ENCODE measurements around the gene ZNF888.
"Not testable (repeated sequence)": the region's sequence is repeated elsewhere in the genome, so short reads cannot be mapped to it uniquely, and the experiment has no call there.

ZNF888 gene

DNA sequence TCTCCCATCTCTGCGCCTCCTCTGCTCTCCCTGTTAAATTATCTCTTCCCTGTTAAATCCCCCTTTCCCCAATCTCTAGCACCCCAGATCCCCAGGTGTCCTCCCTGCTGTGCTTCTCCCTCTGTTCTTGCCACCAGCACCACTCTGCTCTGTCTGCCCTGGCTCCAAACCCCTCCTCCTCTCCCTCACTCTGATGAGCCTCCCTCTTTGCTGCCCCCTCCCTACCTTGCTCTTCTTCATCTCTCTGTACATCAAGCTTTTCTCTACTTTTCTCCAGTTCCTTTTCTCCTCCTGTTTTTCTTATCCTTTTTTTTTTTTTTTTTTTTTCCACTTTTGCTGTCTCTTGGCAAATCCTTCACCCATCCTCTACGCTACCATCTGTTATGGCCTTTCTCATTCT is 18.3 kb upstream of the ZNF888 start:
- not testable (repeated sequence) for DNase-seq

DNA sequence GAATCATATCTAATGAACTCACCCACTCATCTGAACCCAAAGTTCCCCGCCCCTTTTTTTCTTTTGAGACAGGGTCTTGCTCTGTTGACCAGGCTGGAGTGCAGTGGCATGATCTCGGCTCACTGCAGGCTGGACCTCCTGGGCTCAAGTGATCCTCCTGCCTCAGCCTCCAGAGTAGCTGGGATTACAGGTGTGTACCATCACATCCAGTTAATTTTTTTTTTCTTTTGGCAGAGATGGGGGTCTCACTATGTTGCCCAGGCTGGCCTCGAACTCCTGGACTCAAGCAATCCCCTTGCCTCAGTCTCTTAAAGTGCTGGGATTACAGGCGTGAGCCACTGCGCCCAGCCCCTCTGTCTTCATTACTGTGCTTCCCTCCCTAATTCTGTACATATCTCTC is 17.7 kb upstream of the ZNF888 start:
- DNase-seq = not testable (repeated sequence)

DNA sequence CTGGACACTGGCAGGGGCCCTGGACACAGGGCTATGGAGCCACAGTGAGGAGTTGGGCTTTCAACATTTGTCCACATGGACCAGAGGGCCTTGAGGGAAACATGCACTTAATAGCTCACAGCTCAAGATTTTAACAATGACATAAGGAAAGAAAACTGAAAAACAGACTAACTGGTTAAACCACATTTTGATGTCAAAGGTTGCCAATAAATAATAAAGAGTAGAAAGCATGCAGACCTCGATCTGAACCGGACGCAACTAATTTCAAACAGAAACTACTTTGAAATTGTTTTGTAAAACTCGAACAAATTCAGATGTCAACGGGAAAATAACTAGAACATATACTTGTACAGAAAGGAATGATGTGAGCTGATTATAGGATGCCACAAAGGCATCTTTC is 15.5 kb upstream of the ZNF888 start:
- no peak for DNase-seq

DNA sequence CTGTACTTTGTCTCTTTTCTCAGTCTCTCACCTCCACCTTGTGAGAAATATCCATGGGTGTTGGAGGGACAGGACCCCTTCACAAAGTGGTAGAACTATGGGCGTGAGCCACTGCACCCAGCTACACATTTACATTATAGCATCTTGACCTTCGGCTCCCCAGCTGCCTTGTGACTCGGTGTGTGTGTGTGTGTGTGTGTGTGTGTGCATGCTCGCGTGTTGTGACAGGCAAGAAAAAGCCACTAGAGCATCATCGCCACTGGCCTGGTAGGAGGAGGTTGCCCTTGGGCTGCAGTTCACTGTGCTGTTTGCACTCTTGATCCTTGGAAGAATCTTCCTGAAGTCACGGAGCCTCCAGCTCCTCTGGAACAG is 13.7 kb upstream of the ZNF888 start:
- DNase-seq = no peak

DNA sequence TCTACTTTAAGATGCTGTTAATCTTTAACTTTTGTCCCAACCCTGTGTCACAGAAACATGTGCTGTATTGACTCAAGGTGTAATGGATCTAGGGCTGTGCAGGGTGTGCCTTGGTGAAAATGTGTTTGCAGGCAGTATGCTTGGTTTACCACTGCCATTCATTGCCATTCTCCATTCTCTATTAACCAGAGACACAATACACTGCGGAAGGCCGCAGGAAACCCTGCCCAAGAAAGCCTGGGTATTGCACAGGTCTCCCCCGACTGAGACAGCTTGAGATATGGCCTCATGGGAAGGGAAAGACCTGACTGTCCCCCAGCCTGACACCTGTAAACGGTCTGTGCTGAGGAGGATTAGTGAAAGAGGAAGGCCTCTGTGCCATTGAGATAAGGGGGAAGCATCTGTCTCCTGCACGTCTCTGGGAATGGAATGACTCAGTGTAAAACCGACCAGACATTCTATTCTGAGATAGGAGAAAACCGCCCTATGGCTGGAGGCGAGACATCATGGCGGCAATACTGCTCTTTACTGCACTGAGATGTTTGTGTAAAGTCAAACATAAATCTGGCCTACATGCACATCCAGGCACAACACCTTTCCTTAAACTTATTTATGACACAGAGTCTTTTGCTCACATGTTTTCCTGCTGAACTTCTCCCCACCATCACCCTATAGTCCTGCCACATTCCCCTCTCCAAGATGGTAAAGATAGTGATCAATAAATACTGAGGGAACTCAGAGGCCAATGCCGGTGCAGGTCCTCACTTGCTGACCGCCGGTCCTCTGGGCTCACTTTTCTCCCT is 13.1 kb upstream of the ZNF888 start:
- no peak for DNase-seq

DNA sequence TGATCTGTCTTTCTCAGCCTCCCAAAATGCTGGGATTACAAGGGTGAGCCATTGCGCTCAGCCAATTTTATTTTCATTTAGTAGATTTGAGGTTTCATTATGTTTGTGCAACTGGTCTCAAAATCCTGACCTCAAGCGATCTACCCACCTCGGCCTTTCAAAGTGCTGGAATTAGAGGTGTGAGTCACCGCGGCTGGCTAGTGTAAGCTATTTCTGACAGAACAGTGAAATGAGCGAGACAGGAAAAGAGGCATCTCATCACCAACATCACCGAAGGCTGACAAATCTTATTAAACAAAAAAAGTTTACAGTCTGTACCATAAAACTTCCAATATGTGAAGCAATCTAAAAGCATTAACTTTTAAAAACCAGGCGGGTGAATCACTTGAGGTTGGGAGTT is 12.2 kb upstream of the ZNF888 start:
- DNase-seq = no peak

DNA sequence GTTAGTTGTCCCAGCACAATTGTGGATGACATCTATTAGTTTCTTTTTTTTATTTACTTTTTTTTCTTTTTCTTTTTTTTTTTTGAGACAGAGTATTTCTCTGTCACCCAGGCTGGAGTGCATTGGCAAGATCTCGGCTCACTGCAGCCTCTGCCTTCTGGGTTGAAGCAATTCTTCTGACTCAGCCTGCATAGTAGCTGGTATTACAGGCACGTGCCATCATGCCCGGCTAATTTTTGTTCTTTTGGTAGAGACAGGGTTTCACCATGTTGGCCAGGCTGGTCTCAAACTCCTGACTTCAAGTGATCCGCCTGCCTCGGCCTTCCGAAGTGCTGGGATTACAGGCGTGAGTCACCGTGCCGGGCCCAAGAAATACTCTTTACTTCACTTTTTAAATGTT is 1.4 kb upstream of the ZNF888 start:
- not testable (repeated sequence) for DNase-seq

DNA sequence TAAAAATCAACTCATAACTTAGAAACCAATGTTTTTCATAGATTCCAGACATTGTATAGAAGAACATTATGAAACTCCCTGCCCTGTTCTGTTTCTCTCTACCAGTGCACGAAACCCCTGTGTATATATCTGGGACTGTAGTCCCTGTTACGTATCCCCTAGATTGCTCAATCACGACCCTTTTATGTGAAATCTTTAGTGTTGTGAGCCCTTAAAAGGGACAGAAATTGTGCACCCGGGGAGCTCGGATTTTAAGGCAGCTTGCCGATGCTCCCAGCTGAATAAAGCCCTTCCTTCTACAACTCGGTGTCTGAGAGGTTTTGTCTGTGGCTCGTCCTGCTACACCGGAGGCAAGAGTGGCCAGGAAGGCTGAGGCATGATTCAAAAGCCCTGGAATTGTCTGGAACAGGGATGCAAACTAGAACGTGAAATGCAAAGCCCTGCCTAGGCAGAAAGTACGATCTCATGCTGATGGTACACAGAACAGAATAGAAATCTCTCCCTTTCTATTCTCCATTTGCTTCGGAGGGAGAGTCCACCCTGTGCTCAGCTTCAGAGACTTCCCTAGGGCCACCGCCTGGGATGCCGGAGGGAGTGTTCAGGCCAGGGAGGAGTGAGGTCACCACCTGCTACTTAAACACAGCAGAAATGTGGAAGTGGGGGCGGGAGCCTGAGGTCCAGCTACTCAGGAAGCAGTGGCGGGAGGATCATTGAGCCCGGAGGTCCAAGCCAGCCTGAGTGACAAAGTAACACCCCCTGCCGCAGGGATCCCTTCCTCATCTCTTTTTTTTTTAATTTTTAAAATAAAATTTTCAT is 758 bp upstream of the ZNF888 start:
- DNase-seq = no peak

DNA sequence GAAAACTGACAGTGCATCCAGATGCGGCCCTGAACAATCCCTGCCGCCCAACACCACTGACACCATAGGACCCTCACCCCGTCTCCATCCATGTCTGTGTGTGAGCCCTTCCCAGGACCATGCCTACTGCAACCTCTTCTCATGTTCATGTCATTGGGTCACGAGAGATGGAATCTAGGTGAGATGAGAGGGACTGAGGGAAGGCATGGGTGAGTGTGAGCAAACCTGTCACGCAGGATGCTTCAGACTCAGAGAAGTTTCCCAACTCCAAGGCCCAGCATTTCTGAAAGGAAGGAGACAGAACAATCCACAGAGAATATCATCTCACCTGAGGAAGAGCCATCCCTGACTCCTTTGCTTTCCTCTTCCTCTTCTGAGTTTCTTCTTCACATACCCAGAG is 5.7 kb downstream of the ZNF888 start:
- DNase-seq = no peak

DNA sequence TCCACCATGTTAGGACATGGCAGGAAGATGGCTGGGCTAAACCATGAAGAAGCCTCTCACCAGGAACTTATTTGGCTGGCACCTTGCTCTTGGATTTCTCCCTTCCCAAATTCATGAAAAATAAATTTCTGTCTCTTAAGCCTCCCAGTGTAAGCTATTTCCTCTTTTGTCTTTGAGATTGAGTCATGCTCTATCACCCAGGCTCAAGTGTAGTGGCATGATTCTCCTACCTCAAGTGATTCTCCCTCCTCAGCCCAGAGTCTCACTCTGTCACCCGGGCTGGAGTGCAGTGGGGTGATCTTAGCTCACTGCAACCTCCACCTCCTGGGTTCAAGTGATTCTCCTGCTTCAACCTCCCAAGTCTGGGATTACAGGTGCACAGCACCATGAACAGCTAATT is 12.6 kb downstream of the ZNF888 start:
- no peak for DNase-seq

DNA sequence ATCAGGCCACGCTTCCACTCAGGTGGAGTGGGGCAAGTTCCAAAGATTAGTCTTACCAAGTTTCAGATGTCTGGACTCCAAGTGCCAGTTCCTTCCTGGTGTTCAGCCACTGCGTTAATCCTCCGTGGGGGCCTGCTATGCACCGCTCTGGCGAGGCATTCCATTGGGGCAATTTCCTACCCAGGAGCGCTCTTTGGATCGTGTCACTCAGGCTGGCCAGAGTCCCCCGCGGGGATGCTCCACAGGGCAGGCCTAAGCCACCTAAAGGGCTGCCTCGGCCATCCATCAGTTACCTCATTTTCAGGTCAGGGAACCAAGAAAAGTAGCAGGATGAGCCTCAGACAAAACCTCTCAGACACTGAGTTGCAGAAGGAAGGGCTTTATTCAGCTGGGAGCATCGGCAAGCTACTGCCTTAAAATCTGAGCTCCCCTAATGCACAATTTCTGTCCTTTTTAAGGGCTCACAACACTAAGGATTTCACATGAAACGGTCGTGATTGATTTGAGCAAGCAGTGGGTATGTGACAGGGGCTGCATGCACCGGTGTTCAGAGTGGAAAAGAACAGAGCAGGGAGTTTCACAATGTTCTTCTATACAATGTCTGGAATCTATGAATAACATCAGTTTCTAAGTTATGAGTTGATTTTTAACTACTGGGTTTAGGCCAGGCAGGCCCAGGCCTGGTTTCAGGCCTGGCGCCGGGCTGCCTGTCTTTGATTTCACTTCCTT is 19.0 kb downstream of the ZNF888 start:
- not testable (repeated sequence) for DNase-seq

DNA sequence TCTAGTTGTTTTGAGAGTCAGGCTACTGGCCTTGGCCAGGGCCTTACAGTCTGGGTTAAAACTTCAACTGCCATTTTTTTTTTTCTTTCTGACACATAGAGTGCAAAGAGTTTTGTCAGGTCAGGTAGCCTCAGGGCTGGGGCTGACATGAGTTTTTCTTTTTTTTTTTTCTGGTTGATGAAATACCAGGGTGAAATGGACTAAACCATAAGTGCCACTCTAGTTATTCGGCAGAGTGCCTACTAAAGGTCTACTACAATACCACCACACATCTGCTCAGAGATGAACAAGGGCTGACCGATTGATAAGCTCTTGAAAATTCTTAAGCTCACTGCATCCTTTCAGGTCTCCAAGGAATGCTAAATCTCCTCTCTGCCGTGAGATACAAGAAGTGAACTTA is 21.4 kb downstream of the ZNF888 start:
- DNase-seq = no peak

DNA sequence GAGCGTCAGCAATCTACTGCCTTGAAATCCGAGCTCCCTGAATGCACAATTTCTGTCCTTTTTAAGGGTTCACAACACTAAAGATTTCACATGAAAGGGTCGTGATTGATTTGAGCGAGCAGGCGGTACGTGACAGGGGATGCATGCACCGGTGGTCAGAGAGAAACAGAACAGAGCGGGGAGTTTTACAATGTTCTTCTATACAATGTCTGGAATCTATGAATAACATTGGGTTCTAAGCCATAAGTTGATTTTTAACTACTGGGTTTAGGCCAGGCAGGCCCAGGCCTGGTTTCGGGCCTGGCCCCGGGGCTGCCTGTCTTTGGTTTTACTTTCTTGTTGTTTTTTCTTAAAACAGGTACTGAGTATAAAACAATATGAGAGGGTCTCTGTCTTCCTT is 24.6 kb downstream of the ZNF888 start:
- DNase-seq = not testable (repeated sequence)

DNA sequence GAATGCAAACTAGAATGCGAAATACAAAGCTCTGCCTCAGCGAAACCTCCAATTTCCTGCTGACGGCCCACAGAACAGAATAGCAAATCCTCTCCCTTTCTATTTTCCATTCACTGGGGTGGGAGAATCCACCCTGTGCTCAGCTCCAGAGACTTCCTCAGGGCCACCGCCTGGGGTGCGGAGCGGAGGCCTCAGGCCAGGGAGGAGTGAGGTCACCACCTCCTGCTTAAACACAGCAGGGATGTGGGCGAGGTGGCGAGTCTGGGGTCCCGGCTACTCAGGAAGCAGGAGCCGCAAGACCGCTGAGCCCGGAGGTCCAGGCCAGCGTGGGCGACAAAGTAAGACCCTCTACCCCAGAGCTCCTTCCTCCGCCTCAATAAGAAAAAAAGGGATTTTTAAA is 25.1 kb downstream of the ZNF888 start:
- no peak for DNase-seq

DNA sequence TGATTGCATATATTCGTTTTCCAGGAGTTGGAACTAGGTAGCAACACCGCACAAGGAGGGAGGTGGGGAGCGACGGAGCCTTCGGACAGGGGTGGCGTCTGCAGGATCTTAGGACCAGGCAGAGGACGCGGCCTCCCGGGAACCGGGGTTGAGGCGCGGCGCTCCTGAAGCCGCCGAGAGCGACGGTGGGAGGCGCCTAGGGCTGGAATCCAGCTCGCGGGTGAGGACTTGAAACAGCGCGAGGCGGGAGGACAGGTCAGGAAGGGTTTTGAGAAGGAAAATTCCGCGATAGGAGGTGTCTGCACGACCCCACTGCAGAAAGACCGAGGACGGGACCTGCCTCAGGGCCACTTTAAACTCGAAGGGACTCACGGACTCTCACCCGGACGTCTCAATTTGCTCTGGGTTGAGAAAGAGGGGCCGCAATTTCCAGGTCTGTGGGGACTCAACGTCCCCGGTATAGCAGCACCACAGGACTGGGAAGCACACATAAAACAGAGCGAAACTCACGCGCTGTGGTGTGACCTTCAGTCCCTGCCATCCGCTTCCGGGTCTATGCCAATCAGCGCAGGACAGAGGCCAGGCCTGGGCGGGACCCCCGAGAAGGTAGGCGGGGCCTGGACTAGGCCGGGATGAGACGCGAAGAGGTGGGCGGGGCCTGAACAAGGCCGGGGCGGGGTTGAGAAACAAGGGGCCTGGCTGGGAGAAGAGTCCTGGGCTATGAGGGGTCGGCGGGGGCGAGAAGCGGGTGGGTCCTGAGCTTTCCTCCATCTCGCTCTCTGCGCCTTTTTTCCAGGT is 25.9 kb downstream of the ZNF888 start, which contains the start of gene ZNF320:
Gene ZNF320, minus strand, starts transcription at position 498 of the 798 bp plus-strand sequence. CDS start 7,380 bp downstream, outside the sequence.
- peak; percentile 85 to 97 for DNase-seq

DNA sequence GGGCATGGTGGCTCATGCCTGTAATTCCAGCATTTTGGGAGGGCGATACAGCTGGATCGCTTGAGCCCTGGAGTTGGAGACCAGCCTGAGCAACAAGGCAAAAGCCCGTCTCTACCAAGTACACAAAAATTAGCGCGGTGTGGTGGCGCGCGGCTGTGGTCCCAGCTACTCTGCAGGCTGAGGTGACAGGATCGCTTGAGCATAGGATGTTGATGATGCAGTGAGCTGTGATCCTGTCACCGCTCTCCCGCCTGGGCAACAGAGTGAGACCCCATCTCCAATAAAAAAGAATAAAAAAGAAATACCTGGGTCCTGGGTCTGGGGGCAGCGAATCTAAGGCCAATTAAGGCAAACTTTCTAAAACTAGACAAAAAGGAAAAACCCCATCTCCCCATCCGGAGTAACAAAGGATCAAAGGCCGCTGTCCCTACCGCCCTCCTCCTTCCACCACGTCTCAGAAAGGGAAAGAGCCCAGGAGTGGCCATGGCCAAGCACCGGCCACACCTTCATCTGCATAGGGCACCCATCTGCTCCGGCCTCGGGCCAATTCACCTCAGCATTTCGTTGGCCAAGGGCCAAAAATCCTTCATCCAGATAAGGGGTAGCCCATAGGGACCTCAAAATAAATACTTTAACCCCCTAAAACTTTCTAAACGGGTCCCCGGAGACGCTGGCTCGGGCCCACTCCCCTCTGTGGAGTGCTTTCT is 26.6 kb downstream of the ZNF888 start:
- no peak for DNase-seq

DNA sequence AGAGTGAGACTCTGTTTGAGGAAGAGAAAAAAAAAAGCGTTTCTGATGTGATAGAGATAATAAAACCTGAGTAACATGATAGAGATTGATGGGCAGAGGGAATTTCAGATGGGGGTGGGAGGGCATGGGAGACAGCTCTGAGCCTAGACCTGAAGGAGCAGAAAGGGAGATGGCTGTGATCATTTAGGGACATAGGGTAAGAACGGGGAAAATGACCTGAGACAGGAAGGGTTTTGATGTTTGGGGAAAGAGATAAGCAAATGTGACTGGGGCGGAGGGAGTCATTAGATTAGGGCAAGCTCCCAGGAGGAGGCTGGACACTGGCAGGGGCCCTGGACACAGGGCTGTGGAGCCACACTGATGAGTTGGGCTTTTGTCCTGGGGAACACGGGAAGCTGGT is 31.9 kb downstream of the ZNF888 start:
- DNase-seq = no peak

DNA sequence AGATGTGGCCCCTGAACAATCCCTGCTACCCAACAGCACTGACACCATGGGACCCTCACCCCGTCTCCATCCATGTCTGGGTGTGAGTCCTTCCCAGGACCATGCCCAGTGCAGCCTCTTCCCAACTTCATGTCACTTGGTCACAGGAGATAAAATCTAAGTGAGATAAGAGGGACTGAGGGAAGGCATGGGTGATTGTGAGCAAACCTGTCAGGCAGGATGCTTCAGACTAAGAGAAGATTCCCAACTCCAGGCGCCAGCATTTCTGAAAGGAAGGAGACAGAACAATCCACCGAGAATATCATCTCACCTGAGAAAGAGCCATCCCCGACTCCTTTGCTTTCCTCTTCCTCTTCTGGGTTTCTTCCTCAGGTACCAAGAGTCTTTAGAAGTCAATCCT is 33.3 kb downstream of the ZNF888 start:
- no peak for DNase-seq

DNA sequence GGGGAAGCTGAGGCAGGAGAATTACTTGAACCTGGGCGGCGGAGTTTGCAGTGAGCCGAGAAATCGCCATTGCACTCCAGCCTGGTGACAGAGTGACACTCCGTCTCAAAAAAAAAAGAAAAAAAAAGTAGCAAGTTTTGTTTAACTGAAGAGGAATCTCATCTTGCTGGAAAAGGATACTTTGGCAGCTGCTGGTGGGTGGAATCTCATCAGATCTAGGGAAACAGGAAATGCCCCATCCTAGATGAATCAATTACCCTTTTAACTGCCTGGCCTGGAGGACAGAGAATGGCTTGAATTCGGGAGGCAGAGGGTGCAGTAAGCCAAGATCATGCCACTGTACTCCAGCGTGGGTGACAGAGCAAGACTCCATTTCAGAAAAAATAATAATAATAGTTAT is 34.2 kb downstream of the ZNF888 start:
- DNase-seq = no peak

DNA sequence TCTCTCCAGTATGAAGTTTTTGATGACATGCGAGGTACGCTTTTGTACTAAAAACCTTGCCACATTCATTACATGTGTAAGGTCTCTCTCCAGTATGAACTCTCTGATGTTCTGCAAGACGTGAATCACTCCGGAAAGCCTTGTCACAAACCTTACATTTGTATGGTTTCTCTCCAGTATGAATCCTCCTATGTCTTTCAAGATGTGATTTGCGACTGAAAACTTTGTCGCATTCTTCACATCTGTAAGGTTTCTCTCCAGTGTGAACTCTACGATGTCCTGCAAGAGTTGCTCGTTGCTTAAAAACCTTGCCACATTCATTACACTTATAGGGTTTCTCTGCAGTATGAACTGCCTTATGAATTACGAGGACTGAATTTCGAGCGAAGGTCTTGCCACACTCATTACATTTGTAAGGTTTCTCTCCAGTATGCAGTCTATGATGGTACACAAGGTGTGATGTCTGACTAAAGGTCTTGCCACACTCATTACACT is 42.3 kb downstream of the ZNF888 start:
- DNase-seq = no peak

DNA sequence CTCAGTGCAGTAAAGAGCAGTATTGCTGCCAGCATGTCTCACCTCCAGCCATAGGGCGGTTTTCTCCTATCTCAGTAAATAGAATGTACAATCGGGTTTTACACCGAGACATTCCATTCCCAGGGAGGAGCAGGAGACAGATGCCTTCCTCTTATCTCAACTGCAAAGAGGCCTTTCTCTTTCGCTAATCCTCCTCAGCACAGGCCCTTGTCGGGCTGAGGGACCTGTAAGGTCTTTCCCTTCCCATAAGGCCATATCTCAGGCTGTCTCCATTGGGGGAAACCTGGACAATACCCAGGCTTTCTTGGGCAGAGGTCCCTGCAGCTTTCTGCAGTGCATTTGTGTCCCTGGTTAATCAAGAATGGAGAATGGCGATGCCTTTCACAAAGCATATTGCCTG is 50.2 kb downstream of the ZNF888 start:
- not testable (repeated sequence) for DNase-seq

DNA sequence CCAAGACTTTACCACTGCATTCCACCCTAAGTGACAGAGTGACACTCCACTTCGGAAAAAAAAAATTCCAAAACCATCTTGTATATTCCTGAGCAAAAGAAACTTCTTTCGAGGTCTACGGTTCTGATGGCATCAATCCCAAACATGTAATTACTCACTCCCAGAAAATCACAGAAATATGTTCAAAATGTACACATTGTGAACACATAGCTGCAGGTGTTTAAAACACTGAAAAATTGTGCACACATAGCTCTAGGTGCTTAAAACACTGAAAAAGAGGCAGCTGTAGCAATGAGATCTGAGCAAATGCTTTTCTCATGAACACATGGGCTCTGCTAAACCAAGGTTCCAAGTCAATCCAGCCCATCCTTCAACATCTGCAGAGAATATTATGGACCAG is 51.8 kb downstream of the ZNF888 start:
- no peak for DNase-seq
